Epithelial cell of esophagus (primary cell): ENCODE measurements around the gene FOXL1.

Source experiments
- DNase-seq: peaks from one replicate; pipeline ENCODE4 v3.0.0; 2010; ENCODE audit warnings: low read depth
- H3K4me3 ChIP-seq: 2 replicates; pipeline ENCODE4 v1.5.1; 2011; ENCODE audit warnings: mild to moderate bottlenecking, low read length, control low read depth
- CTCF ChIP-seq: IDR thresholded peaks from 2 replicates; pipeline ENCODE4 v1.5.1; 2011; ENCODE audit warnings: low read depth, mild to moderate bottlenecking, low read length, control low read depth, inconsistent platforms; ENCODE audit not compliant: insufficient read depth; ENCODE audit errors: missing control alignments

The FOXL1 gene

GRCh38 chr16:86625029-86625428 is 46.7 kb downstream of the FOXL1 start:
- no peak for TF ChIP-seq CTCF
- H3K4me3 ChIP-seq = no peak overlapping the region
- peak; percentile 88 for DNase-seq

GRCh38 chr16:86625821-86626220 is 47.5 kb downstream of the FOXL1 start:
- no peak for TF ChIP-seq CTCF
- DNase-seq = peak; percentile 14

DNA sequence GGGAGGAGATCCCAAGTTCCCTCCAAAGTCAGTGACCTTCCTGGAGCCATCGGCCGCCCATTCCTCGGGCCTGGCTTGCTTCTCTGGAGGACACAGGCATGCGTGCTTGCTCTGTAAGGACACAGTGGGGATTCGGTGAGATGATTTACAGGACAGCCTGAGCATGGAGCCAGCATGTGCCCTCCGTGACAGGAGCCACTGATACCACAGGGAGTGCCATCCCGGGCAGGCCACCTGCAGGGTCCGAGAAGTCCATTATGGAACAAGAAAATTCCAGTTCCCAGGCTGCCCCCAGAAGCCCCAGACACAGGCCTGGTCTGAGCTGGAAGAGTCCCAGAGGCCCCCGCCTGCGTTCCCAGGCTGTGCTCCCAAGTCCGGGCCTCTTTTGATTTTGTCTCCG is 47.9 kb downstream of the FOXL1 start:
- TF ChIP-seq CTCF = no peak
- no peak for DNase-seq

More at GRCh38 chr16:86625821-86626220, 47.5 kb downstream of the FOXL1 start:
- H3K4me3 ChIP-seq = no peak overlapping the region

GRCh38 chr16:86626966-86627365 is 48.6 kb downstream of the FOXL1 start:
- TF ChIP-seq CTCF = no peak
- H3K4me3 ChIP-seq = no peak overlapping the region
- peak; percentile 35 for DNase-seq

More for the DNA sequence above, 47.9 kb downstream of the FOXL1 start:
- H3K4me3 ChIP-seq = no peak overlapping the region

DNA sequence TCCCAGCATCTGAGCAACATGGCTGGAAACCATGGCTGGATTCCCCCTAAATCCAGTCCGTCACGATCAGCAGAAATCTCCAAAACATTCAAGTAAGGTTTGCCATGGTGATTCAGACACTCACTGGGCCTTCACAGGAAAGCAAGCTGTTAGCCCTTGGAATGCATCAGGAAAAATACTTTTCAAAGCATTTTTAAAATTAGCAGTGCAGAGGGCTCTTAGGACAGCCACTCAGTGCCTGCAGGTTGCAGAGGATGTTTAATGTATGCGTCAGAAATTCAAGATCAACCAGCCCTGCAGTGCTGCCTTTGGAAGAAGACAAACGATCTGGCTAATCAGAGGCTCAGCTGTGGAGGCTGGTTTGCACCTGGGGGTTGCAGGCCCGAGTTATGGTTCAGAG is 50.3 kb downstream of the FOXL1 start:
- no peak for TF ChIP-seq CTCF
- DNase-seq = no peak
- H3K4me3 ChIP-seq = no peak overlapping the region

- no peak for TF ChIP-seq CTCF
- DNase-seq = no peak
Observed at GRCh38 chr16:86630471-86630870, 52.1 kb downstream of the FOXL1 start.

GRCh38 chr16:86631444-86631843 is 53.1 kb downstream of the FOXL1 start:
- DNase-seq = peak; percentile 75
- H3K4me3 ChIP-seq = no peak overlapping the region
- no peak for TF ChIP-seq CTCF

More at GRCh38 chr16:86630471-86630870, 52.1 kb downstream of the FOXL1 start:
- H3K4me3 ChIP-seq = no peak overlapping the region
